ENCODE measurements around the gene SCLY.

Gene SCLY

DNA sequence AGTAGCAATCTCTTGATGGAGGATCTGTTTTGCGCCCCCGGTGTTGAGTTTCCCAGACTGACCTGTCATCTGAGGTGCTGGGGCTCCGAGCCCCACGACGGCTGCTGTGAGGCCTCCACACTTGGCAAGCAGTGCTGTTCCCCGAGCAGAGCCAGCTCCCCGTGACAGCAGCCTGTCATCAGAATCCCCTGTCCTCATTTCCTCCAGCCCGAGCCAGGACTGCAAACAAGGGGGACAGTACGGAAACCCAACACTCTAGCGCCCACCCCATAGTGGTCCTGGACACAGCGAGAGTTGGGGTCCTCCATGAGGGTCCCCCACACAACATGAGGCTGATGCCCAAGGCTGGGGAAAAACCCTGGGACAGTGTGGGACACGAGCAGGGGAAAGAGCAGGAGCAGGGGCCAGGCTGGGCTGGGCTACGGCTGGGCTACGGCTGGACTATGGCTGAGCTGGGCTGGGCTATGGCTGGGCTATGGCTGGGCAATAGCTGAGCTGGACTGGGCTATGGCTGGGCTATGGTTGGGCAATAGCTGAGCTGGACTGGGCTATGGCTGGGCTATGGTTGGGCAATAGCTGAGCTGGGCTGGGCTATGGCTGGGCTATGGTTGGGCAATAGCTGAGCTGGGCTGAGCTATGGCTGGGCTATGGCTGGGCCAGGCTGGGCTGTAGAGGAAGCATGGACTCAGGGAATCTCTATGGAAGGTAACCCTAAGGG lies 76.2 kb downstream of the SCLY start:
- DNase-seq (ENCODE audit: insufficient read length, low spot score) (no peak), FAIRE-seq (no peak)

DNA sequence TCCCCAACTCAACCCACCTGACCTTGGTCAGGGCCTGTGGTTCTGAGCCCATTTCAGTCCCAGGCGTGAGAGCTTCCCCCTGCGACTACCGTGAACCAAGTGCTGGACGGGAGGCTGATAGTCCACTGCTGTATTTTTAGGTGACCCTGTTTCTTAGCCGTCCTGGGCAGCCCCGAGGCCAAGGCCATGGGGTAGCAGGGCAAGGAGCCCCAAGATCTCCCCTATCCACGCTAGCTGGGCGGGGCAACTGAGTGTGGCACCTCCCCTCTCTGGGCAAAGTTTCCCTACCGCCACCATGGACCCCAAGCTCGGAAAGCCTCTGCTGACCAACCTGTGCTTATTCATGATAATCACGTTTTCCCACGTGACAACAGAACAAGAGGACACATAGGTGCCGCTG lies 77.1 kb downstream of the SCLY start:
- FAIRE-seq (no peak), DNase-seq (ENCODE audit: insufficient read length, low spot score) (no peak)

DNA sequence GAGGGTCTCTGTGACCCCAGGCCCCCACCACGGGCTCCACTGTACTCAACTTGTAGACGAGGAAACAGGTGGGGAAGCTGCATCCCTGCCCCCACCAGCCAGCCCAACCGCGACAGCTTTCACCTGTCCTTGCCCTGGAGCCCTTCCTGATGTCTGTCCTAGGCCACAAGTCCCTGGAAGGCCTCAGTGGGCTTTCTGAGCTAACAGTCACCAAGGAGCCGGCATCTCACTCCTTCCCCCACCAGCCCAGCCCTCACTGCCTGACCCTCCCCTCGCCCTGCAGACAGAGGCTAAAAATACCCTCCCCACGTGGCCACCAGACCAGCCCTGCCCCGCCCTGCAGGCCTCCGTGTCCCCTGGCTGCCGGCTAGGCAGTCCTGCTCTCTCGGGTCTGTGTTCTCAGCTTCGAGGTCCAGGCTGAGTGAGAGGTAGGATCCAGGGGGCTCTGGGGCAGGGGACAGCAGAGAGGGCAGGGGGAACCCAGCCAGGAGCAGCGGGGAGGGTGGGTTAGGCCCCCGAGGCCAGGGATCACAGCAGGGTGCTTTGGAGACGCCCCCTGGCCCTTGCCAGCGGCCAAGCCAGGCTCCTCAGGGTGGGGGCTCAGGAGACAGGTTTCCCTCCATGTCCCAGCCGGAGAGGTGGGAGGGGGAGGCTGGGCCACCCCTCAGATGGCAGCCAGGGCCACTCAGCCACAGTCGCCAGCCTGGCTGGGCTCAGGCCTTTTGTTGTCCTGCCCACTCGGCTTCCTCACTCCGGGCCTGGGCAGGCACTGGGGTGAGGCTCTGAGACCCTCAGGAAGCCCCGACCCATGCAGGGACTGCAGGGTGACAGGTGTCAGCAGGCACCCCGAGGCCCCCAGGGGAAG lies 77.8 kb downstream of the SCLY start, which contains the start of gene KLHL30:
Gene KLHL30 (plus strand): TSS at position 338 of the 865 bp plus-strand sequence. CDS start 2,087 bp downstream, outside the sequence.
- DNase-seq (ENCODE audit: insufficient read length, low spot score) (no peak), FAIRE-seq (no peak)

DNA sequence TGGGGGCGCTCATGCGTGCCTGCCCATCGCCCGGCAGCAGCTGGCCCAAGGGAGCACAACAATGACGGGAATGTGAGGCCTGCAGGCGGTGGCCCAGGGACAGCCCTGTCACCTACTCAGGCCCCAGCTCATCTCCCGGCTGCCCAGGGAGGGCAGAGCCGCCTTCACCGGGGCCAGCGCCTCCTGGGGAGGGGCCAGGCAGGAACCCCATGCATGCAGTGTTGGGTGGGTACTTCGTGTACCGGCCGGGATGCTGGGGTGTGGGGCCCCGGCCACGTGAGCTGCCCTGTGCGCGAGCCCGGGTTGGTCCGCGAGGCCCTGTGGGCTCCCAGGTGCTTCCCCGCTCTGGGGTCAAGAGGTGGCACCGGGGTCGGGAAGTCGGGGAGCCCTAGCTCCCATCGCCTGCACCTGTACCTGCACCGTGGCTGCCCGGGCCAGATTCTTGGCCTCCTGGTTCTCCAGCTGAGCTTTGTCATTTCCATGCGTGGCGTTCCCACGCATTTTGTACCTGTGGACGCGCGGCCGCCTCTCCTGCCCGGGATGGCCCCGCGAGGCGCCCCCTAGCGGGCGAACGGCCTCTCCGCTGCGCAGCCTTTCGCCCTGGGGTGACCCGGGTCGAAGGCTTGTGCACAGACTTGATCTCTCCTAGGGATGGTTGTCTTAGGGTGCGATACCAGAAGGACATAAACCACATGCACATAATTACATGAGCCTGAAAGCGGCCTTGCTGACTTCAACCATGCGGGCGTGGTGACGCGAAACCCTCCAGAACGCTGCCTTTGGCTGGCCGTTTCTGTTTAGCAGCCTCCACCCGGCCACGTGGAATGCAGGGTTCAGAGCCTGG lies 78.6 kb downstream of the SCLY start:
- no peak for DNase-seq (ENCODE audit: insufficient read length, low spot score)
- no peak for FAIRE-seq

DNA sequence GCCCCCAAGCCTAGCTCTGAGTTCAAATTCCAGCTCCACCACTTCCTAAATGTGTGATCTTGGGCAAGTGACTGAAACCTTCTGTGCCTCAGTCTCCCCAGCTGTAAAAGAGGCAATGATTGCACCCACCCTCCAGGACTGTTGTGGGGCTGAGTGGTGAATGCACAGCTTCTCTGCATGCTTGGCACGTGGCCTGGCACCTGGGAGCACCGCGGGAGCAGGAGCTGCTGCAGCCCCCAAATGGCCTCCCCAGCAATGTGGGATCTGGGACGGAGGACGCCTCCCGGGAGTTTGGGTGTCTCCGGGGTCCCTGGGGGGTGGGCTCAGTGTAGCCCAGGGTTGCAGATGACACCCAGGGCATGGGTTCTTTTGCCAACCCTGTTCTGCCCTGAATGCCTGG lies 79.2 kb downstream of the SCLY start:
- DNase-seq (ENCODE audit: insufficient read length, low spot score) = no peak
- FAIRE-seq = no peak

DNA sequence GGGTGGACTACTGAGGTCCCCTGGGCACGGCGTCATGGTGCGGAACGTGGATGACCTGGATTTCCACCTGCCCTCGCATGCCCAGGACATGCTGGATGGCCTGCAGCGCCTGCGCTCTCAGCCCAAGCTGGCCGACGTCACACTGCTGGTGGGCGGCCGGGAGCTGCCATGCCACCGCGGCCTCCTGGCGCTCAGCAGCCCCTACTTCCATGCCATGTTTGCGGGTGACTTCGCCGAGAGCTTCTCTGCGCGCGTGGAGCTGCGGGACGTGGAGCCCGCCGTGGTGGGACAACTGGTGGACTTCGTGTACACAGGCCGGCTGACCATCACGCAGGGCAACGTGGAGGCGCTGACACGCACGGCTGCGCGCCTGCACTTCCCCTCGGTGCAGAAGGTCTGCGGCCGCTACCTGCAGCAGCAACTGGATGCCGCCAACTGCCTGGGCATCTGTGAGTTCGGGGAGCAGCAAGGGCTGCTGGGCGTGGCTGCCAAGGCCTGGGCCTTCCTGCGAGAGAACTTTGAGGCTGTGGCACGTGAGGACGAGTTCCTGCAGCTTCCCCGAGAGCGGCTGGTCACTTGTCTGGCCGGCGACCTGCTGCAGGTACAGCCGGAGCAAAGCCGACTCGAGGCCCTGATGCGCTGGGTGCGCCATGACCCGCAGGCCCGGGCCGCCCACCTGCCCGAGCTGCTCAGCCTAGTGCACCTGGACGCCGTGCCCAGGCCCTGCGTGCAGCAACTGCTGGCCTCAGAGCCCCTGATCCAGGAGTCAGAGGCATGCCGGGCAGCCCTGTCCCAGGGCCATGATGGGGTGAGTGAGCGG lies 80.1 kb downstream of the SCLY start:
- FAIRE-seq = no peak
- no peak for DNase-seq (ENCODE audit: insufficient read length, low spot score)

DNA sequence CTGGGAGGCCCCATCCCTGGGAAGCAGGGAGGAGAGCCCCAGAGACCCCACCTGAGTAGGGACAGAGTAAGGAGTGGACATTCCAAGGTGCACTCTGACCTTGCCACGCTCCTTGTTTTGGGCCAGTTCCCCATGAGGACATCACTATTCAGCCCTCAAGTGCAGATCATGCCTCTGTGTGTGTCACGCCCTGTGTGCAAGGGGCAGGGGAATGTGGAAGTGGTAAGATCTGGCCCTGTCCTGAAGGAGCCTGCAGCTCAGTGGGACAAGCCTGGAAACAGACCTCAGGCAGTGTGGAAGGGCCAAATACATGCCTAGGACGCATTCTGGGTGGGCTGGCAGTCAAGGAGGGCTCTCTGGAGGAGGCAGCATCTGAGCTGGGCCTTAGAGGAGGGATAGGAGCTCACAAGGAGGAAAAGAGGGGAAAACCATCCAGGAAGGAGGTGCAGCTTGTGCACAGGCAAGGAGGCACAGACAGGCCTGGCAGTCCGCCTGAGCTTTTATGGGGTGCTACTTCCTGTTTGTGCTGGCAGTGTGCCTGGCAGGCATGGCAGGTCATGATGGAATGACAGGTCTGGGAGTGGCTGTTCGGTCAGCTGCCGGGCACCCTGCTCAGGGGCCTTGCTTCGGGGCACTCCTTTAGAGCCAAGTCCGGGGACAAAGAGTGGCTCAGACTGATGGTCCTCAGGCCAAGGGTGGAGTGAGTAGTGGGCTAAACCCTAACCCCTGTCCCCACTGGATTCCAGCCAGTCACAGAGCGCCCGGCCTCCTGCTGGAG lies 80.9 kb downstream of the SCLY start:
- FAIRE-seq = no peak

DNA sequence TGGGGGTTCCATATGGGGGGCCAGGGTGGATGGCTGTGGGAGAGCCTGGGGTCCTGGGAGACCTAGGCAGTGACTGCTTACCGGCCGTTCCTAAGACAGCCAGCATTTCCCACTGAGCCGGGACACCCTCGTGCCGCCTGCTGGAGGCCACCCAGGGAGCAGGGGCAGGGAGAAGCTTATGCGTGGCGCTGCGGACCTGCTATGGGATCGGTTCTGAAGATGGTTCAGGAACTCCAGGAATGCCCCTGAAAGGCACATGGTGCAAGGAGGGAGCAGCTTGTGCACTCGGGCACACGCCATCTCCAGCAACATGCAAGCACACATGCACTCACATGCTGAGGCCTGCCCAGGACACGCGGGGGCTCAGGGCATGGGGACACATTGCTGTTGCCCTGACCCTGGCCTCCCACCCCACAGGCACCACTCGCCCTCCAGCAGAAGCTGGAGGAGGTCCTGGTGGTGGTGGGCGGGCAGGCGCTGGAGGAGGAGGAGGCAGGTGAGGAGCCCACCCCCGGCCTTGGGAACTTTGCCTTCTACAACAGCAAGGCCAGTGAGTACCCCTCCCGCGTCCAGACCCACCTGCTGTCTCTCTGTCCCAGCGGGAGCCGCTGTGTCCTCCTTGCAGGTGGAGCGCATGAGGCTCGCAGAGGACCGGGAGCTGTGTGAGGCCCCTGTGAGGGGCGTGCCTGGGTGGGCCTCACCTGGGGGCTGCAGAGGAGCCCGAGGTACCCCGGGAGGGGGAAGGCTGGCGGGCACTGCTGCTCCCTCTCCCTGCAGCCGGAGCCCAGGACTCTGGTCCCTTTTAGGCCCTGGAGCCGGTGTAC lies 81.8 kb downstream of the SCLY start:
- no peak for DNase-seq (ENCODE audit: insufficient read length, low spot score)
- no peak for FAIRE-seq

More for the DNA sequence above, 80.9 kb downstream of the SCLY start:
- DNase-seq (ENCODE audit: insufficient read length, low spot score) = no peak

DNA sequence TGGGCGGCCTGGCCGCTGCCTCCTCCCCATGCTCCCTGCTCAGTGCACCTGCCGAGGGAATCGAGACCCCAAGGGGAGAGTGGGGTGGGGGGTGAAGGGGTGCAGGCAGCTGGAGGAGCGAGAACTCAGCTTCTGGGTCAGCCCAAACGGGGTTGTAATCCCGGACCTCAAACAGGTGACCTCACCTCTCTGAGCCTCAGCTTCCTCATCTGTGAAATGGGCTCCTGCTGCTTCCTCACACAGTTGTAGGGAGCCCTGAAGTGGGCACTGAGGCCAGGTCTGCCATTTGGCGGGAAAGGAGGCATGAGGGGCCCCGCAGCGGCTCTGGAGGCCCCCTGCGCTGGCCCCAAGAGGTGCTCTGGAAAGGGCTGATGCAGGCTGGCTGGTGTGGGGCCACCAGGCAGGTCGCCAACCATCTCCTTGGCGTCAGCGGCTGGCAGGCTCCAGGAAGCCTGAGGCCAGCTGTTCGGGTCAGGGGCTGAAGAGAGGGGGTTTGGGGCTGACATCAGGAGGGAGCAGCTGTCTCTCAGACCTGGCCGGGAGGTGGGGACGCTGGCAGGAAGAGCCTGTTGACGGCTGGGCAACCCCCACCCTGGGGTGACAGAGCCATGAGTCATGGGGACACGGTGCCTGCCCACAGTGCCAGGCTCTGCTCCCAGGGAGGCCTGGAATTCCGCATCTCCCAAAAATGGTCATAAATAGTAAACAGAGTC lies 82.6 kb downstream of the SCLY start:
- FAIRE-seq (no peak), DNase-seq (ENCODE audit: insufficient read length, low spot score) (no peak)

DNA sequence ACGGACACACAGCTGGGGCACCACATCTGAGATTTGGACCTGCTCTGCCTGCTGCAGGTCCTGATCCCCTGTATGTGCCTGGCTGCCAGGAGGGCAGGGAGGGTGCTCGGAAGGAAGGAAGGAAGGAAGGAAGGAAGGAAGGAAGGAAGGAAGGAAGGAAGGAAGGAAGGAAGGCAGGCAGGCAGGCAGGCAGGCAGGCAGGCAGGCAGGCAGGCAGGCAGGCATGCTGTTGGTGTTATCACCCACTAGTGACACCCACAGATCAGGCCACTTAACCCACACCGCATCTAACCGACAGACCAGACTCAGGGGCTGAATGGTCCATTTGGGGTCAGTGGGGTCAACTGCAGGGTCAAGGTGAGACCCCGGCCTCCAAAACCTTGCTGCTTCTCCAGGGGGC lies 83.5 kb downstream of the SCLY start:
- FAIRE-seq (no peak), DNase-seq (ENCODE audit: insufficient read length, low spot score) (no peak)

DNA sequence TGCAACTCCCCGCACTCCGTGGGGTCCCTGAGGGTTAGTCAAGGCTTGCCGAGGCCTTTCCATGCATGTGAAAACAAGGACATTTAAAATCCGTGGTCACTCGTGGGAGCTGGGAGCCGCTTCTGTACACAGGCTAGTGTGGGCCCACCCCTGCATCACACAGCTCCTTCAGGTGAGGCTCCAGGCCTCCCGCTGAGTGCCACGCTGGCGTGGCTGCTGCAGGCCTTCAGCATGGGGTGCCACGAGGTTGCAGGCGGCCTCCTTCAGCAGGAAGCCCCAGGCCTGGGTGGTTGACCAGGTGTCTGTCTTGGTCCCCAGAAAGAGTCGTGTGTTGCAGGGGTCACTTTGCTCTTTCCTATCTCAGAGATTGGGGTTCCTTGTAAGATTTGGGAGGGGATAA lies 84.2 kb downstream of the SCLY start:
- FAIRE-seq = no peak

DNA sequence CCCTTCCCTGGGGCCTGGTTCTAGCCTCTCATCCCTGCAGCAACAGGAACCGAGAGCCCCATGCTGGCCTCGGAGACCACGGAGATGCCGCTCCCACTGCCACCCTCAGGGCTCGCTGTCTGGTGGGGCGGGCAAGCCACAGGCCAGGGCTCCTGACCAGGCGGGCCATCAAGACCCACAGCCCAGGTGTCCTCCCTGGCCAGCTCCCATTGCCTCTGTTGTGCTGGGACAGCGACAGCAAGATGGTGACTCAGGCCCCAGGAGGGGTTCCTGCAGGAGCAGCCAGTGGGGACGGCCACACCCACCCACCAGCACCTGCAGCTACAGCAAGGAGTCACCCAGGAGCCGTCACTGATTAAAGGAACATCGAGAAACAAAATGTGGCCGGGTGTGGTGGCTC lies 85.0 kb downstream of the SCLY start:
- DNase-seq (ENCODE audit: insufficient read length, low spot score) (no peak), FAIRE-seq (no peak)

More for the DNA sequence above, 84.2 kb downstream of the SCLY start:
- DNase-seq (ENCODE audit: insufficient read length, low spot score) = no peak

DNA sequence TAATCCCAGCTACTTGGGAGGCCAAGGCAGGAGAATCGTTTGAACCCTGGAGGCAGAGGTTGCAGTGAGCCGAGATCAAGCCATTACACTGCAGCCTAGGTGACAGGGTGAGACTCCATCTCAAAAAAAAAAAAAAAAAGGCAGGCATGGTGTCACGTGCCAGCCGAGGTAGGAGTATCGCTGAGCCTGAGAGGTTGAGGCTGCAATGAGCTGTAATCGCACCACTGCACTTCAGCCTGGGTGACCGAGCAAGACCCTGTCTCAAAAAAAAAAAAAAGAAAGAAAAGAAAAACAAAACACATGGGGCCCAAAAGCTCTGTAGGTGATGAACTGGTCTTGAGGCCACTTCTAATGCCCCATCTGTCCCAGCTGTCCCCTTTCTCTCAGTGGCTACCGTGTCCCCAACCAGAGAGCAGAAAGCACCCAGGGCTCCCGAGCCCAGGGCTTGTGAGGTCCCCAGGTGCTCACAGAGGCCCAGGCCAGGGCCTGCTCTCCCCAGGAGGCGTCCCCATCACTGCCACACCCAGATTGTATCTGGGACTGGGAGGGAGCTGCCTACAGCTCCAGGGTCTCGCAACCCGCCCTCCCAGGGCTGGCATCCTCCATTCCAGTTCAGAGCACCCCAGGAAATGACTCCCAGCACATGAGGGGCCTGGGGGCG lies 86.2 kb downstream of the SCLY start:
- FAIRE-seq = no peak
- no peak for DNase-seq (ENCODE audit: insufficient read length, low spot score)

DNA sequence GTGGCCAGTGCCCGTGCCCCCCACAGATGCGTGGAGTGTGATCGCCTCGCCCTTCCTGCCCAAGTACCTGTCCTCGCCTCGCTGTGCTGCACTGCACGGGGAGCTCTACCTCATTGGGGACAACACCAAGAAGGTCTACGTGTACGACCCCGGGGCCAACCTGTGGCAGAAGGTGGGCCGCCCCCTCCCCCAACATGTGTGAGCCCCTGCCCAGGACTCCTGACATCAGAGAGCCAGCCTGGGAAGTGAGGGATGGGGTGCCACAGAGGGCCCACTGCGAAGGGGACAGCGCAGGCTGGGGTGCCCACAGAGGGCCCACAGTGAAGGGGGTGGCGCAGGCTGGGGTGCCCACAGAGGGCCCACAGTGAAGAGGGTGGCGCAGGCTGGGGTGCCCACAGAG lies 88.2 kb downstream of the SCLY start:
- DNase-seq (ENCODE audit: insufficient read length, low spot score) (no peak), FAIRE-seq (no peak)
